HG03469 (cell line): ENCODE measurements around the gene USP2.

Experiments used
- ATAC-seq: cut with Tn5 transposase; IDR thresholded peaks from one replicate; pipeline ENCODE4 v1.9.1; 2021; ENCODE audit warnings: mild to moderate bottlenecking, moderate library complexity, moderate number of reproducible peaks; ENCODE audit not compliant: unreplicated experiment

Gene USP2

DNA sequence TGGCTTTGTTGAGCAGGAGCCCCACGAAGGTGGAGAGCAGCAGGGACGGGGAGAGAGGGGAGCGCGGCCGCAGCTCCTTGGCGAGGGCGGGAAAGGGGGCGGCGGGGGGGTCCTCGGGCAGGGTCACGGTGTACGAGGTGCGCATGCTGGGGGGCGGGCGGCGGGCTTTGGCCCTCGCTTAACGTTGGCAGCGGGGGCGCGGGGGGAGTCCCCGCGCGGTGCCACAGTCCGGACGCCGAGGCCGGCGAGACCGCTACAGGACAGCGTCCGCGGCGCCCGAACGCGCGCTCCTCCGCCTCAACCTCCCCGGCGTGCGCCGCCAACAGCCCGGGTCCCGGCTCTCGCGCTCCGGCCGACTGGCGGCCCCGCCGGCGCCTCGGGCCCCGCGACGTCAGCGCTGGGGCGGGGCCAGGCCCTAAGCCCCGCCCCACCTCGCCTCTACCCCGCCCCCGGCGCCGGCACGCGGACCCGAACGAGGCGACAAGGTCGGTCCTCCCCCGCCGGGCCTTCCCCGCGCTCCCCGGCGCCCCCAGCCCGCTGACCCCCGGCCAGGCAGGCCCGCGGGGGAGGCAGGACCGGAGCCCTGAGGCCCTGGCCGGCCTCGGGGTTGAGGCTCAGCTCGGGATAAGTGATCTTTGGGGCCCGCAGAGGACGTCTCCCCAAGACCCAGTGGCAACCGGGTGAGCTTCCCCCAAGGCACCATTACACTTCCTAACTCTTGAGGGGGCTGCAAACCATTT lies 17.5 kb downstream of the USP2 start:
- no peak for ATAC-seq

DNA sequence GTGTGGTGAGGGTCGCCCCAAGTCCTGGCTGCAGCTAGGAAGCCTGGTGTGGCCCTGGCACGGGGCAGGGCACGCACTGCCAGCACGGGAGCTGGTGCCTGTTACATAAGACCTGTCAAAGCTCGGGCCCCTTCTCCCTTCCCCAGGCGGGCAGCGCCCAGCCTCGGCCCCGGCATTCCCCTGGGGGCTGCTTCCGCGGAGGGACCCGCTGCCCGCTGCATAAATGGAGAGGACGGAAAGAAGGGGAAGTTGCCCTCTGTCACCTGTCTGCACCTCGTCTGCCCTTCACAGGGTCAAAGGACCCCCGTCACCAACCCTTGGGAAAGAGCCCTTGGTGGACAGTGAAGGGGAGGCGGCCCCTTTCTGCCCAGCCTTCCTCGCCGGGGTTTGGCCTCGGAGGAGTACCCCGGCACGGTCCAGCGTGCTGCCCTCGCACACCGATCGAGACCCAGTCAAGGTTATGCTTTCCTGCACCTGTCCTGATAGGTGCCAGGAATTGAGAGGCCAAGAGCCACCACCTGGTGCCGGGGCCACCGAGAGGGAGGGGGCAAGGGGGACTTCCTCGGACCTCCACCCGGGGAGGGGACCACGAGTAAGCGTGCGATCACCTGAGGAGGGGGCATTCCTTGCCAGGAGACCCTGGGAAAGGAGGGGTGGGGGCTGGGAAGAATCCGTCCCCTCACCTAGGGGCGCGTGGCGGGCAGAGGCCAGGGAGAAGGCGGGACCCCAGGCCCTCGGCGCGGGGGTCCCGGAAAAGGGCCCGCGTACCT lies 18.2 kb downstream of the USP2 start:
- ATAC-seq: no peak

DNA sequence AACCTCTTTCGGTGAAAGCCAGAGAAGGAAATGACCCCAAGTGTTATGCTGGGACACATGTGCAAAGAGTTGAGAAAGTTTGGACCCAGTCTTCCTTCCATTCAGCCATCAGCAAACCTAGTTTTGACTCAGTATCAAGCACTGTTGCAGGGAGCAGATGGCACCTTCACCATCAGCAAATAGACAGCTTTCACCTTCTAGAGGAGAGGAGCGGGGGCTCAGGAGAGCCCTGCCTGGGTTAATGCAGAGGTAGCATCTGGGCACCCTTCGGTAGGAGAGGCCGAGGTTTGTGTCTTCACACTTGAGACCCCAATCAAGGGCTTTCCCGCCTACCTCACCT lies 18.8 kb downstream of the USP2 start:
- no peak for ATAC-seq

DNA sequence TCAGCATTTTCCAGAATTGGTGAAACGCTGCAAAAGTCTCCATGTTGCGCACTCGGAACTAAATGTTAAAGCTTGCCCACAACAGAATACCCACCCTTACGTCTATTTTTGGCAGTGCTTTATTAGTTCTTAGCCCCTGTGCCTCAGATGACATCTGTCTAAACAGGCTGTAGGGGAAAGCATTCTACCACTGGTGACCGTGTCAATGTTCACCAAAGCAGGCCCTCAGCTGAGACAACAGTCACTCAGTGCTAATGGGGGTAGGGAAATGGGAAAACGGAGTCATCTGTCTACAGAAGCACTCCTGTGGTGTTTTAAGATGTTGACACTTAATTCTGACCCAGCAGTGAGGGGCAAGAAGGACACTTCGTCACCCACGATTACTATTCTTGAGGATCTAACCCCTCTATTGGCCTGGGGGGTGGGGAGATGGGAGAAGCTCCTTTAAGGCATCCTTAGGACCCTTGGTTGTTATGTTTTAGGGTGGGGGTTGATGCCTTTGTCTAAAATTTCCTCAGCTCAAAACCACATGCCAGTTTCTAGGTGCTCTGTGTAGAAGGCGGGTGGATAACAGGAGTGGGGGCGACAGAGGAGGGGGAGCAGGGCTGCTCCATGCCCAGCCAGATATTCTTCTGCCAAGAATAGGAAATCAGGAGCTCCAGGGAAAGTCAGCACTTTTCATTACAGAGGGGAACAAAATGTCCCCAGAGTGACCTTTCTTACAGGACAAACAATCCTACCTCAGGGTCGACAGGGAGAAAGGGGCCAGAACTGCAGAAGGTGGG lies 19.4 kb downstream of the USP2 start:
- no peak for ATAC-seq

- no peak for ATAC-seq
These were observed 20.3 kb downstream of the USP2 start for GRCh38 chr11:119361056-119361787.

DNA sequence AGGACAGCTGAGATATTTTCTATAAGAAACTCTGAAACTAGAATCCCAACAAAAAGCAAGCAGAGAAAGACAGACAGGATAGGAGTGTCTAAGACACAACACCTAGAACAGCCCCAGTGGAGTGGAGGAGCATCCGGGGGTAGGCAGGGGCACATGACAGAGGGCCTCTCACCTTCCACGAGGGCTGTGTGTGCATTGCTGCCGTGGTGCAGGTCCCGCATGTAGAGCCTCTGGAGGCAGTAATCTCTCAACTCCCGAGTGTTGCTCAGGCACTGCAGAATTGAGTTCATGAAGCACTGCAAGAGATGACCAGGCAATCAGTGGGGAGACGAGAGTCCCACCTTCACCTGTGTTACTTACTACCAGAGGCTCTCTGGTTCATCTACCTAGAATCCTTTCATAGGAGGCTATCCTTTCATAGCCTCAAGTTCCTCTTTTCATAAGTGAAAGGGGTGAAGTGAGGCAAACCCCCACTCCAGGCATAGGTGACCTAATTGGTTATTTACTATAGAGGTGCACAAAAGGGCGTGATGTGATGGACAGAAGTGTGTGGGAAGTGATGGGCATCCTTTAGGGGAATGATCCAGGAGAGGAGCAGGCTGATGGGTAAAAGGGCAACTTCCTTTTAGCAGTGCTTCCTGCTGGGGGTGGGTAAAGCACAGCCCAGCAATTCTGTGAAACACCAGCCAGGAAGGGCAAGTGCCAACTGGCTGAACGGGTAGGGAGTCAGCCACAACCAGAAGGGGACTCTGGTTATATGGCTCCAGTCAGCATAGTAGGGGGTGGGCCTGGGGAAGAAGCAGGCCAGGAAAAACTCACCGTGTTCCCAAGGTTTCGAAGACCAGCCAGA lies 21.9 kb downstream of the USP2 start:
- no peak for ATAC-seq

DNA sequence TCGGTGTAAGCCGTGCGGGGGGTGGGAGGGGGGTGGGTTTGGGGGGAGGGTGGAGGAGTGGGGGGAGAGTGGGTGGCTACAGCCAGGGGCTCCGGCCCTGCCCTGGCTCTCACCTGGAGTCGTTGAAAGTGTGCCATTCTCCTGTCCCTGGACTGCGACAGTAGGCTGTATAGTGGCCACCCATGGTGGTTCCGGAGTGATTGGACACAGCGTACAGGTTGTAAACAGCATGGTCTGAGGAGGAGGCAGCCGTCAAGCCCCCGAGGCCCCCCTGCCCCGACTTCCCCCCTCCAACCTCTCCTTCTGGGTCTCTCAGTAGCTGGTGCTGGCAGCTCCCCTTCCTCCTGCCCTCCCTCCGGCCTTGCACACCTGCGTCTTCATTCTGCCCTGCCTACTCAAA lies 24.4 kb downstream of the USP2 start:
- no peak for ATAC-seq

DNA sequence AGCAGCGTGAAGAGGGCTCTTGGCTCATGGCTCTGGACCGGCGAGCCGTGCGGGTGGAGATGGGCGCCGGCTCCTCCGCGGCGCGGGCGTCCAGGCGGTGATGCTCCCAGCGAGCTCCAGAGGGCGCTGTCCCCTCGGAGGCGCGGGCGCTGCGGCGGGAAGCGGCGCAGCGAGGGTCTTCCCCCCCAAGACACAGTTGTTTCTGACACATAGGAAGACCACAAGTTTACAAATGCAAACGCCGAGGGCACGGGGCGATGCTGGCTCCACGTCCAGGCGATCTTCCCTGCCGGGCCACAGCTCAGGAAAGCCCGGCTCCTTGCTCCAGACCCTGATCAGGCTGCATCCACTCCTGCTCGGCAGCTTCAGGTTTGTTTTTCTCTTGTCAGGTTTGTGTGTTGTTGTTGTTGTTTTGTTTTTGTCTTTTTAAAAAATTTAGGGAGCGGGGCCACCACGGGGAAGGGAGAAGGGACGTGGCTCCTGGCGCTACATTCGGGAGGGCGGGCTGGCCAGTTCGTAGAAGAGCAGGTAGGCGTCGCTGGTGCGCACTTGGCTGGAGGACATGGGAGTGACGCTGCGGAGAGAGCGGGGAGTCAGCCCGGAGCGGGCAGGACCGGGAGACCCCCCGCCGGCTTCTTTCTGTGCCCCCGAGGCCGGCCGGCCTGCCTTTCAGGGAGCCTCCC lies 25.0 kb downstream of the USP2 start:
- no peak for ATAC-seq

DNA sequence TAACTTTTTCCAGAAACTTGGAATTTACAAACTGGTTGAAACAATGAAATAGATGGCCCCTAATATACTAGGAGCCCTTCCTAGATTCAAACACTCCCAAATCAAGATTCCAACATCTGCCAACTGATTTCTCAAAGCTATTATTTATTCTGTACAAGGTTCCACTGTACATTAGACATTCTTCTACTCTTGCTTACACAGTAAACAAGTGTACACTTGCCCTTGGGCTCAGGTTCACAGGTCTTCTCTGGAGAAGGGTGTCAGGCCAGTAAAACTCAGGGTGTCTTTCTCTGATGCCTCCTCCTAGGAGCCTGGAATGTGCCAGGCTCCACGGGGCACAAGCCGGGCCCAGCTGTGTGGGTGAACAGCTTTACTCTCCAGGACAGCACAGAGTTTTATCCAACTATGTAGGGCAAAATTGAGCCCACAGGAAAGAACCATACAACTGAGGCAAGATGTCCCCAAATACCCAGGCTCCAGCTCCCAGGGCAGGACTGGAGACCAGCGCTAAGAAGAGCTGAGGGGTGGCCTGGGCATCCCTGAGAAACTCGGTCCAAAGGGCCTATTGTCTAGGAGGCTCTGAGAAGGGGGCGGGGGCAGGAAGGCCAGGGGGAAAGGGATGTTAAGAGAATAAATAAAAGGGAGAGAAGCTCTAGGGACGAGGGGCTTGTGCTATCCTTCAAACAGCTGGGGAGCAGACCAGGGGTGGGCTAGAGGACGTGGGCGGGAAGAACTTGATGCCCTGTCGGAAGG lies 26.2 kb downstream of the USP2 start:
- ATAC-seq: no peak

DNA sequence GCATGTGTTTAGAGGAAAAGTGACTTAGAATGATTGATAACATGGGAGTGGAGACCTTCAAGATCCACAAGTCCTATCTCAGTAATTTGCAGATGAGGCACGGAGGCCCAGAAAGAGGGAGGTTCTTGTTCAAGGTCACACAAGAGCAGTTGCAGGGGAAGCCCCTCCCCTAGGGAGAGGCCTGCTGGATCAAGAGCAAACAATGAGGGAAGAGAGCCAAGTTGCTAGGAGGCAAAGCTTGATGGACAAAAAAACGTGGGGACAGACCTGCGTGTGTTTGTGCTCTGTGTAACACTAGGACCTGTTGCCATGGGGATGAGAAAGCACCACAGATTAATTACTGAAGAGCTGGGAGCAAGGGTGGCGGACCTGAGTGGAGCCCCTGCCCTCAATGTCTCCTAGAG lies 28.6 kb downstream of the USP2 start:
- ATAC-seq: no peak

DNA sequence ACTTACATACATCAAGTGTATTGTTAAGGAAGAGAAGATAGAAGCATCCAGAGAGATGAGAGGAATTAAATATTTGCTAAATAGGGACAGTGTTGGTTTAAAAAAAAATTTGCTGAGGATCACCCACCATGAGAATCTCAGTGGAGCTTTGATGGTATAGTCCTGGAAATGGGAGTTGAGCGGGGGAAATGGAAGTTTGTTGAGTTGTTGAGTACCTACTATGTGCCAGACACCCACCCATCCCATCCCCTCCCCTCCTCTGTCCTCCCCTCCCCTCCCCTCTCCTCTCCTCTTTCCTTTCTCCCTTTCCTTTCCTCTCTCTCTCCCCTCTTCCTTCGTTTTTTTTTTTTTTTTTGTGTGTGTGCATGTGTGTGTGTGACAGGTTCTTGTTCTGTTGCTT lies 30.3 kb downstream of the USP2 start:
- ATAC-seq: no peak

DNA sequence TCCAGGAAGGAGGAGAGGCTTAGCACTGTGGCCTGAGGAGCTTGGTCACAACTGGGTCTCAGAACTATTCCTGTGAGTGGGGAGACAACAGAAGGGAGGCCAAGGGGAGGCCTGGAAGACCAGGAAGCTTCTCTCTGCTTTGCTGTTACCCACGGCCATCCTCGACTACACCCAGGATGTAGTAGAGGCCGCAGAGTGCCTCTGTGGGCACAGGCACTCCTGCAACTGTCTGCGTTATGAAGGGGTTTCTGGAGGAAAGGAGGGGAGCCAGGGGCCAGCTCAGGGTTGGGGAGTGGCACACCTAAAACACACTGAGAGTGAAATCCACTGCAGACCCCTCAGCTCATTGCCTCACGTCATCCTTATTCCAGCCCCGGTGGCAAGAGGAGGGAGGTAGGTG lies 31.2 kb downstream of the USP2 start:
- ATAC-seq: no peak

GRCh38 chr11:119347940-119348605 lies 33.4 kb downstream of the USP2 start:
- no peak for ATAC-seq

- no peak for ATAC-seq
These were observed 34.2 kb downstream of the USP2 start for GRCh38 chr11:119347242-119347641.

- no peak for ATAC-seq
These were observed 34.9 kb downstream of the USP2 start, which contains the start of gene MFRP for GRCh38 chr11:119346605-119347004. TSS of gene MFRP (minus strand) at chr11:119346705. CDS start at chr11:119346513, 192 bp downstream.

DNA sequence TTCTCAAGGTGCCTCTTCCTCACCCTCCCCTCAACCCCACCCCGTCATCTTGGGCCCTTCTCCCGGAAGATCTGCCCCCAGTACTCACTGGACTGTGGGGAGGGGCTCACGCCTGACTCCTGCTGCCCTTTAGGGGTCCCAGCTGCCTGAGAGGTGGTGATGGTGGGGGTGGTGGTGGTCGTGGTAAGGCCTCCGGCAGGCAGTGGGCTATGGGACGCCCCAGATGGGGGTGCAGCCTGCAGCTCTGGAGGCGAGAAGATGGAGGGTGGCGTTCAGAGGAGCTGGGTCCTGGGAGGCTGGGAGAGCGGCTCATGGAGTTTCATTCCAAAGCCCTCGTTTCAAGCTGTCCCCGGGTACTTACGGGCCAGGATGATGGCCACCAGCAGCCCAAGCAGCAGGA lies 35.8 kb downstream of the USP2 start:
- ATAC-seq: no peak

DNA sequence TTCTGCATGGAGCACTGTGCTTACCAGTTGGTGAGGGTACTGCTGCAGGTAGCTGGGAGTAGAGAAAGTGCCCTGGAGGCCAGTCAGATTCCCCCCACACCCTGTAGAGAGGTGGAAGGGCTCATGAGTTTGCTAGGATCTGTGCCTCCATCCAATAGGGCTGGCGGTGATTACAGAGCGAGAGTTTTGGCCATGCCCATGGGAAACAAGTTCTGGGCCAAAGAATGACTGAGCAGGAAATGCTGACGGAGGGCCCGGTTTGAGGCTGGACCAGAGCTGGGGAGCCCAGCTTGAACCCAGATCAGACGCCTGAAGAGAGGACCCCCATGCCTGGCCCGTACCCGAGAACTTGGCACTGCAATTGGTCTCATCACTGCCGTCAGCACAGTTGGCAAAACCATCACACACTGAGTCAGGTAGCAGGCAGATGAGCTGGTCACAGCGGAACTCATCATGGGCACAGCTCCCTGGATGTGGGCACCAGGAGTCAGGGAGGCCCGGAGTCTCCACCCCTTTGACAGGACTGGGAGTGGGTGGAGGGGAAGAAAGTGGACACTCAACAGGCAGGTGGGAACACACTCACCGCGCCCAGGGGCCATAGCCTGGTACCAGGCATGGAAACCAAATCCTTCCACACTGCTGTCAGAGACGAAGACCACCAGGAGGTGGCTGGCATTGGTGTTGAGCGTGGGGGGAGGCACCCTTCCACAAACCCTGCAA lies 37.0 kb downstream of the USP2 start:
- no peak for ATAC-seq

DNA sequence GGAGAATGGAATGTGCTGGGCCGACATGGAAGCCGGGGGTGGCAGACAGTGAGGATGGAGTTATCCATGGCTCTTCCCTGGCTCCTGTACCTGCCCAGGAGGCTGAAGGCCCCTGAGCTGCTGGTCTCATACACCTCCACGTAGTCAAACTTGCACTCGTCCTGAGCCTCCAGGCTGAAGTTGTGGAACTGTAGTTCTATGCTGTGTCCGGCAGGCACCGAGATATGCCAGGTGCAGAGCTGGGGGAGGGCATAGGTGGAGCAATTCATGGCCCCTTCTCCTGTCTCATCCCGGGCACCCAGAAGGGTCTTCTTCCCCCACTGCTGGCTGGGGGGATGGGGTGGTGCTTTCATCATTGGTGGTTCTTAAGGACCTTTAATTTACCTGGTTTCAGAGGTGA lies 37.8 kb downstream of the USP2 start:
- ATAC-seq: no peak
